ENCODE measurements around the gene DENND1A.

The DENND1A gene

DNA sequence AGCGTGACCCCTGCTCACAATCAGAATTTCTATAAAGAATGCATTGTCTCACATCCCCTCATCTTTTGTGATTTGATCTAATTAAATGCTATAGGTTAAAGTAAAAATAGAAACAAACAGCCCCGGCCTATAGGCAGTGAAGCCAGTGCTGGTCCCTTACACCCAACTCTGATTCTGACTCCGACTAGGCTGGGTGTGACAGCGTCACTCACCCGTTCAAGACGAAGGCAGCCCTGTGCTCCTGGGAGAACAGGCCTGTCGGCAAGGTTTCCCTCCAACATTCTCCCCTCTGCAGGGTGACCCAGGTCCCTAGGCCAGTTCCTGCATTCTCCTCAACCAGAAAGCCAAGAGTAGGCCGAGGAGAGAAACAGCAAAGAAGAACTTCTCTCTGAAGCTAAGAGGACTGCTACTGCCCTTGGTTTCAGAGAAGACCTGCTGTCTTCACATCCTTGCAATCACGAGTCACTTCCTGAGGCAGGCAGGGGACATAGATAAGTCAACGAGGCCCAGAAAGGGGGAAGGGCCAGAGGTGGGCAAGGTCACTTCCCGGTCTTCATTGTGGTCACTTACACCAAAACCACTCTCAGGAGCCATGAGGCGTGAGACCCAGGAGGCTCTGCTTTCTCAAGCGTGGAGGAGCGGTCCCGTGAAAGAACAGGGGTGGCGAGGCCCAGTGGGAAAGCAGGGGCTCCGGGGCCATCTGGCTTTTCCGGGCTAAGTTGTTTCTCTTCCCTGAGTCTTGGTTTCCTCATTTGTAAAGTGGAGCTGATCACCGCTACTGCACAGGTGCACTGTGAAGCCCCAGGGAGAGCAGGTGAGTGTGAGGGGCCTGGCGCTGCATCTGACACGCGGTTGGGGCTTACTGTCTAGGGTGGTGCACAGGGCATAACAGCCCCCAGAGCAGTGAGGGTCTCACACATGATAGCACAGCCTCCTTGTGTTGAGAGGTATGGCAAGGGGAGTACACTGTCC lies 373.2 kb downstream of the DENND1A start:
- no peak for DNase-seq
- Mint-ChIP-seq H3K9me3 (peaks cover 3% of the 10 kb centered on the region), H3K27ac (peak overlapping the region; percentile 72), H3K27me3 (ENCODE audit: low read depth, poor library complexity) (no peaks in the 10 kb centered on the region), H3K36me3 (ENCODE audit: low read depth) (peaks cover 56% of the 10 kb centered on the region), H3K4me1 (peaks cover 35% of the 10 kb centered on the region), H3K4me3 (no peak overlapping the region)
- TF ChIP-seq, protein P1, sequence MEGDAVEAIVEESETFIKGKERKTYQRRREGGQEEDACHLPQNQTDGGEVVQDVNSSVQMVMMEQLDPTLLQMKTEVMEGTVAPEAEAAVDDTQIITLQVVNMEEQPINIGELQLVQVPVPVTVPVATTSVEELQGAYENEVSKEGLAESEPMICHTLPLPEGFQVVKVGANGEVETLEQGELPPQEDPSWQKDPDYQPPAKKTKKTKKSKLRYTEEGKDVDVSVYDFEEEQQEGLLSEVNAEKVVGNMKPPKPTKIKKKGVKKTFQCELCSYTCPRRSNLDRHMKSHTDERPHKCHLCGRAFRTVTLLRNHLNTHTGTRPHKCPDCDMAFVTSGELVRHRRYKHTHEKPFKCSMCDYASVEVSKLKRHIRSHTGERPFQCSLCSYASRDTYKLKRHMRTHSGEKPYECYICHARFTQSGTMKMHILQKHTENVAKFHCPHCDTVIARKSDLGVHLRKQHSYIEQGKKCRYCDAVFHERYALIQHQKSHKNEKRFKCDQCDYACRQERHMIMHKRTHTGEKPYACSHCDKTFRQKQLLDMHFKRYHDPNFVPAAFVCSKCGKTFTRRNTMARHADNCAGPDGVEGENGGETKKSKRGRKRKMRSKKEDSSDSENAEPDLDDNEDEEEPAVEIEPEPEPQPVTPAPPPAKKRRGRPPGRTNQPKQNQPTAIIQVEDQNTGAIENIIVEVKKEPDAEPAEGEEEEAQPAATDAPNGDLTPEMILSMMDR (IDR thresholded peaks at IDR 0.05), result no peak

DNA sequence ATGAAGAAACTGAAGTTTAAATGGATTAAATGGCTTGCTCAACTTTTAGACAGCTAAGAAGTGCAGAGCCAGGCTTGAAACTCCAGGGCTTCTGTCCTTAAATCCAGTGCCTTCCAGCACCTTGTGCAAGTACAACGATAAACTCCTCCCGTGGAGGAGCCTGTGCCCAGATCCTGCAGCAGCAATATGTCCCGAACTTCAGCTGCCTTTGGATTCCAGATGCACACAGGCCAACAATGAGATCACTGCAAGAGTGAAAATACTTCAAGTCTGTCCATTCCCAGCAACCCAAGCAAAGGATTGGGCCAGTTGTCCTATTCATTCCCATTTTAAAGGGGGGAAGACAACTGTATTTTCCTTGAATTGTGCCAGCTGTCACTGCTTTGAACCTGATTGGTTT lies 374.3 kb downstream of the DENND1A start:
- Mint-ChIP-seq H3K9me3 (peaks cover 3% of the 10 kb centered on the region), H3K27me3 (ENCODE audit: low read depth, poor library complexity) (no peaks in the 10 kb centered on the region), H3K36me3 (ENCODE audit: low read depth) (peaks cover 48% of the 10 kb centered on the region), H3K4me1 (peaks cover 40% of the 10 kb centered on the region), H3K4me3 (no peak overlapping the region), H3K27ac (no peak overlapping the region)
- TF ChIP-seq, protein P1 (IDR thresholded peaks at IDR 0.05), result no peak
- DNase-seq, result no peak

DNA sequence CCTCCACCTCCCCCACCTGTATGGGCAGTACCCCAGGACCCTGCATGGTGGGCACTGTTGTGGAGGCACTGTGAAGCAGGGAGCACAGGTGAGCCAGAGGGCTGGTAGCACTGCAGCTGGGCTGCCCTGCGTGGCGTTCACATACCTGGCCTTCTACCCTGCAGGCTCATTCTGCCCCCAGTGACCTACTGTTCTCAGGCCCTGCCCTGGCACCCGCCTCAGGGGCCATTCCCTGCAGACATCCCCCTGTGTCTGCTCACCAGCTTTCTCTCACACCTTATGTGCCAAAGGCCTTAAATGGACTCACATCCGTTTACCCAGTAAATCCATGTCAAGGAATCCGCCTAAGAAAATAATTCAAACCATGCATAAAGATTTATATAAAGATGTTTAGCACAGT lies 377.4 kb downstream of the DENND1A start:
- Mint-ChIP-seq H3K4me1 (peaks cover 57% of the 10 kb centered on the region), H3K36me3 (ENCODE audit: low read depth) (peaks cover 30% of the 10 kb centered on the region)

DNA sequence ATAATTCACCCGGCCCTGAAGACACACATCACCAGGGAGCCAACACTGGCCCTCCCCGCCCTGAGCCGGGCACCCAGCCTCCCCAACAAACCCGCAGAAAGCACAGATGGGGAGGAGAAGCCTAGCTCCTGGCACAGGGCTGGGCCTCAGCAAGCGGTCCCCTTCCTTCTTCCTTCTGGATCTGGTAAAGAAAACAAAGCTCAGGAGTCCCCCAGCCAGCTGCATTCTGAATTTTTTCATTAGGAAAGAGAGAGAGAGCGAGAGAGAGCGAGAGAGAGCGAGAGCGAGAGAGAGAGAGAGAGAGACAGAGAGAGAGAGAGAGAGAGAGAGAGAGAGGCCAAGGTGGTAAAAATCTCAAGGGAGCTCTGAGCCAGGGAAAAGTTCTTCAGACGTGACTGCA lies 378.2 kb downstream of the DENND1A start:
- H3K4me3 Mint-ChIP-seq, result no peak overlapping the region
- no peak overlapping the region for H3K27ac Mint-ChIP-seq
- TF ChIP-seq, protein P1 (IDR thresholded peaks at IDR 0.05), result no peak

More for the DNA sequence above, 377.4 kb downstream of the DENND1A start:
- H3K27ac Mint-ChIP-seq, result no peak overlapping the region
- no peaks in the 10 kb centered on the region for H3K27me3 Mint-ChIP-seq (ENCODE audit: low read depth, poor library complexity)
- TF ChIP-seq, protein P1 (IDR thresholded peaks at IDR 0.05), result no peak
- DNase-seq, result no peak
- no peaks in the 10 kb centered on the region for H3K9me3 Mint-ChIP-seq
- no peak overlapping the region for H3K4me3 Mint-ChIP-seq

GRCh38 chr9:123550797-123551196 lies 379.1 kb downstream of the DENND1A start:
- Mint-ChIP-seq H3K36me3 (ENCODE audit: low read depth) (peaks cover 17% of the 10 kb centered on the region), H3K4me3 (peak overlapping the region; percentile 59), H3K9me3 (no peaks in the 10 kb centered on the region), H3K27ac (peak overlapping the region; percentile 92), H3K4me1 (peaks cover 39% of the 10 kb centered on the region), H3K27me3 (ENCODE audit: low read depth, poor library complexity) (no peaks in the 10 kb centered on the region)
- DNase-seq, result peak; percentile 51
- TF ChIP-seq, protein P1 (IDR thresholded peaks at IDR 0.05), result no peak

More for the DNA sequence above, 378.2 kb downstream of the DENND1A start:
- no peaks in the 10 kb centered on the region for H3K27me3 Mint-ChIP-seq (ENCODE audit: low read depth, poor library complexity)
- H3K4me1 Mint-ChIP-seq, result peaks cover 49% of the 10 kb centered on the region
- peaks cover 25% of the 10 kb centered on the region for H3K36me3 Mint-ChIP-seq (ENCODE audit: low read depth)
- DNase-seq, result no peak
- no peaks in the 10 kb centered on the region for H3K9me3 Mint-ChIP-seq
